Globus pallidus (tissue), 1 donor: ENCODE data around the gene APC.
"Not testable (repeated sequence)": the region's sequence is repeated elsewhere in the genome, so short reads cannot be mapped to it uniquely, and the experiment has no call there.

Experiments
- DNase-seq: peaks from one replicate; pipeline ENCODE4 v3.0.0-alpha.2; 2015; ENCODE audit warnings: low spot score

The APC gene

DNA sequence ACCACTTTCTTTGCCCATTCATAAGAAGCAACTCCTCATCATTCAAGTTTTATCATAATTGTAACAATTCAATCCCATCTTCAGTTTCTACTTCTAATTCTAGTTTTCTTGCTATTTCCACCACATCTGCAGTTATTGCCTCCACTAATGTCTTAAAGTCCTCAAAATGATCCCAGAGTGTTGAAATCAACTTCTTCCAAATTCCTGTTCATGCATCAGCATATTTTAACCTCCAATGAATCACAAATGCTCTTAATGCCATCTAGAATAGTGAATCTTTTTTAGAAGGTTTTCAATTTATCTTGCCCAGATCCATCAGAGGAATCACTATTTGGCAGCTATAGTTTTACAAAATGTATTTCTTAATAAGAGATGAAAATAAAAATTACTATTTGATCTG is 120.2 kb downstream of the APC start:
- DNase-seq = no peak

GRCh38 chr5:112860571-112860928 is 122.9 kb downstream of the APC start:
- not testable (repeated sequence) for DNase-seq

DNA sequence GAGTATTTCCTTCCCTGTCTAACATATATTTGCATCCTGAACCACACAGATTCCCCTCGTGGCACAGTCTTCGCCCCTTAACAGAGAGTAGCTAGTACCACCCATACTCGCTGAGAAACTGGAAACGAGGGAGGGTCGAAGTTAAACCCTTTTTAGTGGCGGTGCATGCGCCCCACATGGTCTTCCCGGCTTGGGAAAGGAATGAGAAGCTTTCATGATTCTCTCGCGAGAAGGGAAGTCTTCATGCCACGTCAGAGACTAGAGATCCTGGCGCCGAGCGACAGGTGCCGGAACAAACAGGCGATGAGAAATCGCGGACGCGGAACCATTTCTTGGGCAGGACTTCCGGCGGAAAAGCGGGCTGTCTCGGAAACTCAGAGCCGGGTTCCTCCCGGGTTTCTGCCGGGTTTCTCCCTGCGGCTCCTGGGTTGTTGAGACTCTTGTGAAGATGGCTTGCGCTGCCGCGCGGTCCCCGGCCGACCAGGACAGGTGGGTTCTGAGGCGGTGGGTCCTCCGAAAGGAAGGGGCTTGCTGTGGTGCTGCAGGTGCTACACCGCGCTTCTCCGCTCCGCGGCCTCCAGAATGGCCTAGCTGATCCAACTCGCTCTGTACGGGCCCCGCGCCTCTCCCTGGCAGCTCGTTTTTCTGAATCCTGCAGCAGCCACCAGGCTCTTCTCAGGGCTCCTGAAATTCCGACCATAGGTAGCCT is 123.4 kb downstream of the APC start, which contains the start of gene SRP19:
SRP19 (plus strand) TSS at position 359 of the 709 bp plus-strand sequence; CDS start at position 449, 90 bp downstream.
- peak; percentile 93 for DNase-seq

DNA sequence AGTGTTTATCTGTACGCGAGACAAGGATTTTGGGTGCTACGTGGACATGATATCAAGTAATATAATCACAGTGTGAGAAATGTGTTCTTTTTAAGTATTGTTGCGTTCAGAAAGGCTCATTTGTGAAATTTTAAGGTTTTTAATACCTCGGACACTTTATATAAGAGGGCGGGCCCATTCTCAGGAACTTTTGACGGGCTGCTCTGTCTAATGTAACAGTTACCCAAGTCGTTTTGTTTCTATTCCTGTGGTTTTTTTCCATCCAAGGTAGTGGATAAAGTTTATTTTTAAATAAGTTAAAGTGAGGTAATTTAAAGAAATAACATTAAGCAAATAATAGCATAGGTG is 123.9 kb downstream of the APC start:
- no peak for DNase-seq

- DNase-seq = no peak
Observed at GRCh38 chr5:112862085-112862484, 124.4 kb downstream of the APC start.

DNA sequence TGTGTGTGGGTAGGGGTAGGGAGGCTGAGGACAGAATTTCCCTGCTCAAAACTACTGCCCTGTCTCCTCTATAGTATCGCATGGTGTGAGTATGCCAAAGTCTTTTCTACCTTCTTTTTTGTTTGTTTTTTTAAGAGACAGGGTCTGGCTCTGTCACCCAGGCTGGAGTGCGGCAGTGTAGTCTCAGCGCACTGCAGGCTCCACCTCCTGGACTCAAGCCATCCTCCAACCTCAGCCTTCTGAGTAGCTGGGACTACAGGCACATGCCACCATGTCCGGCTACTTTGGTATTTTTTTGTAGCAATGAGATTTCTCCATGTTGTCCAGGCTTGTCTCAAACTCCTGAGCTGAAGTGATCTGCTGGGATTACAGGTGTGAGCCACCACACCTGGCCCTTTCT is 125.9 kb downstream of the APC start:
- DNase-seq = no peak

GRCh38 chr5:112865128-112865527 is 127.4 kb downstream of the APC start:
- DNase-seq = no peak

DNA sequence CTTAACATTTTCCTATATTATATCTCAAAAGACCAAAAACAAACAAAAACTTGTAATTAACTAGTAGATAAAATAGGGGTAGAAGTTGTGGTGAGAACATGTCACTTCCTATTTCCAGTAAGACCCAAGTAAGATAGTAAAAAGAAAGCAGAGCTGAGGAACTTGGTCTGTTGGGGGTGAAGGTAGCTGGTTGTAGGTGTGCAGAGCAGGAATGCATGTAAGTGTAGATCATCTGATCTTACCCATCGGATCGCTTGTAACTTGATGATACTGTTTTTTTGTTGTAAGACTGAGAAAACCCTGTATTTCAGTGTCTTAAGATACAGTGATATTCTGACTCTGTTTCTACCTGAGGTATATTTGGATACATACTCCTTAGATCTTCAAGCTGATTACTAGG is 129.1 kb downstream of the APC start:
- DNase-seq = no peak

- peak; percentile 56 for DNase-seq
Observed at GRCh38 chr5:112867411-112867810, 129.7 kb downstream of the APC start.

DNA sequence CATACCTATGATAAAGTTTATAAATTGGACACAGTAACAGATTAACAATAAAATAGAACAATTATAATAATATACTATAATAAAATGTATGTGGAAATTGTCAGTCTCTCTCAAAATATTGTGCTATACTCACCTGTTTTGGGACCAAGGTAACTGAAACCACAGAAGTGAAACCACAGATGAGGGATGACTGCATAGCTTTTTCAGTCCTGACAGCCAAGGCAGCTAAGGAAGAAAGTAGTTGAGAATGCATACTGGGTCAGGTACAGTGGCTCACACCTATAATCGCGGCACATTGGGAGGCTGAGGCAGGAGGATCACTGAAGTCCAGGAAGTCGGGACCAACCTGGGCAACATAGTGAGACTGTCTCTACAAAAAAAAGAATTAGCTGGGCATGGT is 132.3 kb downstream of the APC start:
- no peak for DNase-seq

GRCh38 chr5:112870966-112871365 is 133.3 kb downstream of the APC start:
- no peak for DNase-seq

GRCh38 chr5:112876362-112876761 is 138.7 kb downstream of the APC start:
- DNase-seq = no peak

DNA sequence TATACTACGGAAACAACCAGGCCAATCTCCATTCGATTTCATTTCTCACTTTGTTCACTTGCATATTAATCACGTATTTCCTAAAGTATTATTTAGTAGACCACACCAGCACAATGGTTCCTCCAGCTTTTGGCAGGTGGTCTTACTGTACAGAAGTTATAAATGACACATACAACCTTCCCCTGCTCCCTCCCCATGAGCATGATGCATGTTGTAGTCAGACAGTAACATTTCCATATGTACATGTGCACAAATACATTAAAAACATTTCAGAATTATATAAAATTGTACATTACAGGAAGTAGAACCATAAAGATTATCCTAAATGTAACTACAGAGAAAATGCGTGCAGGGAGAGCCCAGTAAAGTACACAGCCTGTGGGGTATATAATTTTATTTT is 140.4 kb downstream of the APC start:
- no peak for DNase-seq

GRCh38 chr5:112878760-112879159 is 141.1 kb downstream of the APC start:
- DNase-seq = no peak

- no peak for DNase-seq
Observed at GRCh38 chr5:112880219-112880964, 142.7 kb downstream of the APC start.

DNA sequence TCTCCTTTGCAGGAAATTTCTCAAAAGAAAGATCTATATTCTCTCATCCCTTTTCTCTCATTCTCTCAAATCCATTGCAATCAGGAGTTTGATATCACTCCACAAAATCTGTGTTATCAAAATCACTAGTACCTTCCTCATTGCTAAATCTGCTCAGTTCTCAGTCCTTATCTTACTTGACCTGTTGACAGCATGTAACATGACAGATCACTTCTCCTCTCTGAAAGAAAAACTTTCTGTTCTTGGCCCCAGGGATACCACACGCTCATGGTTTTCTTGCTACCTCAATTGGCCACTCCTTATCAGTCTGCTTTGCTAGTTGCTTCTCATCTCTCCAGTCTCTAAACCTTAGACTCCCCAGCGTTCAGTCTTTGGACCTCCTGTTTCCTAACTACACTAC is 145.5 kb downstream of the APC start:
- DNase-seq = no peak

- peak; percentile 67 for DNase-seq
Observed at GRCh38 chr5:112885001-112885400, 147.3 kb downstream of the APC start.

DNA sequence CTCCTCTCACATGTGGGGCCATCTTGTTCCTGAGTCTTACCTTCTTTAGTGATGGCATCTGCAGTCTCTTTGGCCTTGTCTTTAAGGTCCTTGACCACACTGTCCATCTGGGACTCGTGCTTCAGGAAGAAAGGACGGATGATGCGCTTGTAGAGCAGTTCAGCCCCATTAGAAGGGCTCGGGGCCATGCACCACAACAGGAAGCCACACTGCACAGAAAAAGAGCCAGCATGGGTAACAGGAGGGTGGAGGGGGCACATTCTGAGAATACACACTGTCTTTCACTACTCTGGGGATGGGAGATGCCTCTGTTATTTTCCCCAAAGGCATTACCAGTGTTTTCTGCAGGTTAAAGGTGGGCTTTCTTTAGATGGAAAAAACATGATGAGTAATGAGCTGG is 149.3 kb downstream of the APC start:
- no peak for DNase-seq

GRCh38 chr5:112892066-112892465 is 154.4 kb downstream of the APC start:
- DNase-seq = not testable (repeated sequence)

DNA sequence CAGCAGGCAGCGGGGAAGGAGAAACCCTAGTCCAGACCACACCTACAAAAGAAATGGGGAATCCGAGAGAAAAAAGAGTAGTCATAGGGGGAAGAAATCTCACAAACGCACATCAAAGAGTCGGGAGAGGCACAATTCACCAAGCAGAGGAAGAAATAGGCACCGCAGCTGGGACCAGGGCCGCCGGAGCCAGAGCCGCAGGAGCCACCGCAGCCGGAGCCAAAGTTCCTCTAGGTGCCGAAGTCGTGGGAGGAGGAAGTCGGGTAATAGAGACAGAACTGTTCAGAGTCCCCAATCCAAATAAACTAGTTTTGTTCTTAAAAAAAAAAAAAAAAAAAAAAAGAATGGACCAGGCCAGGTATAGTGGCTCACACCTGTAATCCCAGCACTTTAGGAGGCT is 155.1 kb downstream of the APC start:
- DNase-seq = no peak

- peak; percentile 19 for DNase-seq
Observed at GRCh38 chr5:112895682-112896081, 158.0 kb downstream of the APC start.
